ENCODE results near the gene CCDC13. TPM values are rescaled to one million over a fixed set of nuclear protein-coding genes. Genes with fewer than 3 reads are reported as not detected.
A peak's percentile ranks its signal among the peaks of the same experiment; 100 is the strongest.

CCDC13 gene
- total and polyA plus RNA-seq, 7 donors: 0.60 to 3.9 (median 1.1) TPM; not detected in 1

DNA sequence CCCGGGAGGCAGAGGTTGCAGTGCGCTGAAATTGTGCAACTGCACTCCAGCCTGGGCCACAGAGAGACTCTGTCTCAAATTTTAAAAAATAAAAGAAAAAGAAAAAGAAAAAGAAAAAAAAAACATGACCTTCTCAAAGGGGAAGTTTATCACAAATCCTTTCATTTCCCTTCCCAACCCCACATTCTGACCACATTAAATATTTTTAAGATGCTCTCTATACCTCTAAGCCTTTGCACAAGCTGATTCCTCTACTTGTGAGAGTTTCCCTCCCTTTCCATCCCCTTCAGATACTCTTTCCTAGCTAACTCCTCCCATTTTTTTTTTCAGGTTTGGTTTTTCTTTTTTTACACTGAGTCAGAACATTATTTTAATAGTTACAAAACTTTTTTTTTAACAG is 27.2 kb upstream of the CCDC13 start:
- H3K36me3 ChIP-seq: no peaks in the 10 kb centered on the region
- H3K4me3 ChIP-seq: no peak overlapping the region
- peaks cover 0 to 45% (median 32%) of the 10 kb centered on the region in 4 donors for H3K4me1 ChIP-seq
- intact Hi-C loops (cut with DNase I): no loop called here
- no peaks in the 10 kb centered on the region for H3K9me3 ChIP-seq
- WGBS, 2 donors: 90 to 93% methylated on average over 2 of the region's 2 CpGs
- no peaks in the 10 kb centered on the region for H3K27me3 ChIP-seq
- peak overlapping the region in 3 of 4 donors; percentile 94 to 99 (median 98) for H3K27ac ChIP-seq
- DNase-seq: no peak
- TF ChIP-seq POLR2A (IDR thresholded peaks at IDR 0.05) (no peak), CTCF (IDR thresholded peaks at IDR 0.05) (no peak), POLR2AphosphoS5 (IDR thresholded peaks at IDR 0.05) (no peak), EP300 (IDR thresholded peaks at IDR 0.05) (no peak)

DNA sequence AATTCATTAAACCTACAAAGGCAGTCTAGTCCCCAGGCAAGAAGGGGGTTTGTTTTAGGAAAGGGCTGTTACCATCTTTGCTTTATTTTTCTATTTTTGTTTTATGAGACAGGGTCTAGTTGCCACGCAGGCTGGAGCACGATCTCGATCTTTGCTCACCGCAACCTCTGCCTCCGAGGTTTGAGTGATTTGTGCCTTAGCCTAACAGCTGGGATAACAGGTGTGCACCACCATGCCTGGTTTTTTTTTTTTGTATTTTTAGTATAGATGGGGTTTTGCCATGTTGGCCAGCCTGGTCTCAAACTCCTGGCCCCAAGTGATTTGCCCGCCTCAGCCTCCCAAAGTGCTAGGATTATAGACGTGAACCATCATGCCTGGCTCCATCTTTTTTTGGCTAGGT is 26.3 kb upstream of the CCDC13 start:
- Histone ChIP-seq H3K4me1 (peaks cover 0 to 45% (median 30%) of the 10 kb centered on the region in 4 donors), H3K36me3 (no peaks in the 10 kb centered on the region), H3K27ac (peak overlapping the region in 1 of 4 donors; percentile 99), H3K4me3 (no peak overlapping the region), H3K9me3 (no peaks in the 10 kb centered on the region), H3K27me3 (no peaks in the 10 kb centered on the region)
- 83% methylated on average over 7 of the region's 7 CpGs for WGBS, 2 donors
- no peak for DNase-seq
- TF ChIP-seq POLR2A (IDR thresholded peaks at IDR 0.05) (no peak), CTCF (IDR thresholded peaks at IDR 0.05) (no peak), POLR2AphosphoS5 (IDR thresholded peaks at IDR 0.05) (no peak), EP300 (IDR thresholded peaks at IDR 0.05) (no peak)
- intact Hi-C loops (cut with DNase I): no loop called here

DNA sequence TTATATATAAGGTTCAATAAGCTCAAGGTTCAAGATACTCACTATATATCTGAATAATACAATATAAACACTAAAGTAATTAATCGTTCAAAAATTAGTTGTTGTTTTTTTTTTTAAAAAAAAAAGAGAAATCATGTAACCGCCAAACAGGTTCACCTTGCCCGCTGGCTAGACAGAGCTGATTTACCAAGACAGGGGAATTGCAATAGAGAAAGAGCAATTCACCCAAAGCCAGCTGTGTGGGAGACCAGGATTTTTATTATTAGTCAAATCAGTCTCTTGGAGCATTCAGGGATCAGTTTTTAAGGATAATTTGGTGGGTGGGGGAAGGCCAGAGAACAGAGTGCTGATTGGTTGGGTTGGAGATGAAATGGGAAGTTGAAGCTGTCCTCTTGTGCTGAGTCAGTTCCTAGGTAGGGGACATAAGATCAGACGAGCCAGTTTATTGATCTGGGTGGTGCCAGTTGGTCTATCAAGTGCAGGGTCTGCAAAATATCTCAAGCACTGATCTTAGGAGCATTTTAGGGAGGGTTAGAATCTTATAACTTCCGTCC is 23.4 kb upstream of the CCDC13 start:
- H3K4me1 ChIP-seq: peaks cover 0 to 24% (median 17%) of the 10 kb centered on the region in 4 donors
- WGBS, 2 donors: 66 to 91% methylated on average over 4 to 5 of the region's 5 CpGs
- no peaks in the 10 kb centered on the region for H3K27me3 ChIP-seq
- no peak overlapping the region for H3K27ac ChIP-seq
- H3K36me3 ChIP-seq: peaks cover 0 to 23% (median 4%) of the 10 kb centered on the region in 4 donors
- no peak overlapping the region for H3K4me3 ChIP-seq
- no peaks in the 10 kb centered on the region for H3K9me3 ChIP-seq
- DNase-seq: no peak
- intact Hi-C loops (cut with DNase I): no loop called here
- TF ChIP-seq POLR2A (IDR thresholded peaks at IDR 0.05) (no peak), EP300 (IDR thresholded peaks at IDR 0.05) (no peak), CTCF (IDR thresholded peaks at IDR 0.05) (no peak), POLR2AphosphoS5 (IDR thresholded peaks at IDR 0.05) (no peak)

- no peak for DNase-seq
- peaks cover 0 to 26% (median 4%) of the 10 kb centered on the region in 4 donors for H3K36me3 ChIP-seq
- no peak for TF ChIP-seq POLR2AphosphoS5 (IDR thresholded peaks at IDR 0.05)
- no peak for TF ChIP-seq POLR2A (IDR thresholded peaks at IDR 0.05)
- TF ChIP-seq EP300 (IDR thresholded peaks at IDR 0.05): no peak
- no peak for TF ChIP-seq CTCF (IDR thresholded peaks at IDR 0.05)
- no peaks in the 10 kb centered on the region for H3K9me3 ChIP-seq
- intact Hi-C loops (cut with DNase I): no loop called here
- WGBS, 2 donors: 61 to 78% methylated on average over 2 of the region's 2 CpGs
- H3K27ac ChIP-seq: no peak overlapping the region
- H3K4me3 ChIP-seq: no peak overlapping the region
- H3K27me3 ChIP-seq: no peaks in the 10 kb centered on the region
- H3K4me1 ChIP-seq: peaks cover 0 to 17% (median 10%) of the 10 kb centered on the region in 4 donors
These were observed 22.6 kb upstream of the CCDC13 start for GRCh38 chr3:42795621-42796181.
